H1 (cell line): ENCODE measurements around the gene NFYB. TPM values are rescaled to one million over a fixed set of nuclear protein-coding genes. Genes with fewer than 3 reads are reported as not detected.
A peak's percentile ranks its signal among the peaks of the same experiment; 100 is the strongest.

Source experiments
- CTCF ChIA-PET: fragments of 300-600 bp; sonication (Branson Sonifier 250); formaldehyde crosslinking; loops from one replicate; lab custom pipeline; 2021; ENCODE audit not compliant: partially characterized antibody; lab: Charles Lee
- POLR2A ChIA-PET: fragments of 300-600 bp; sonication (Branson Sonifier 250); formaldehyde crosslinking; loops from one replicate; lab custom pipeline; 2021; ENCODE audit warnings: inconsistent platforms; ENCODE audit not compliant: partially characterized antibody; lab: Charles Lee
- DNase-seq, 2 experiments: peaks; one replicate each; pipeline versions ENCODE4 v3.0.0 to v3.0.0-alpha.2; 2010 to 2022; ENCODE audit warnings: low spot score in 2 of 2, low read depth in 1 of 2, mixed read lengths in 1 of 2
- FAIRE-seq: peaks from 2 replicates; lab custom pipeline; 2011; peaks lifted over from hg19 to GRCh38; lab: Jason Lieb, UNC
- H2AFZ ChIP-seq: 2 replicates; pipeline ENCODE4 v1.8.1; 2012; ENCODE audit warnings: low read length, inconsistent platforms
- H2AK5ac ChIP-seq: 2 replicates; pipeline ENCODE4 v1.6.1; 2013; ENCODE audit warnings: low read depth, low read length
- H2BK120ac ChIP-seq: replicated peaks from 2 replicates; pipeline ENCODE3; 2013; ENCODE audit warnings: low read depth, low read length, inconsistent platforms
- H2BK12ac ChIP-seq: 2 replicates; pipeline ENCODE4 v1.6.1; 2013; ENCODE audit warnings: low read depth, low read length
- H2BK15ac ChIP-seq: 2 replicates; pipeline ENCODE4 v1.6.1; 2013; ENCODE audit warnings: low read length
- H2BK20ac ChIP-seq: 2 replicates; pipeline ENCODE4 v1.6.1; 2013; ENCODE audit warnings: low read length
- H2BK5ac ChIP-seq: 2 replicates; pipeline ENCODE4 v1.6.1; 2013; ENCODE audit warnings: low read depth, low read length
- H3K14ac ChIP-seq: 2 replicates; pipeline ENCODE4 v1.6.1; 2013; ENCODE audit warnings: inconsistent platforms; ENCODE audit not compliant: insufficient read length
- H3K18ac ChIP-seq: 2 replicates; pipeline ENCODE4 v1.6.1; 2013; ENCODE audit warnings: low read length; ENCODE audit errors: extremely low read depth
- H3K23ac ChIP-seq: 2 replicates; pipeline ENCODE4 v1.6.1; 2013; ENCODE audit warnings: inconsistent platforms; ENCODE audit not compliant: insufficient read length
- H3K23me2 ChIP-seq: 2 replicates; pipeline ENCODE4 v1.6.1; 2013; ENCODE audit warnings: low read depth, low read length
- H3K27ac ChIP-seq: 2 replicates; pipeline ENCODE4 v1.6.1; 2011; ENCODE audit warnings: low read depth, low read length, inconsistent platforms
- H3K27me3 ChIP-seq, 4 experiments: replicated peaks in 1 of 4; 1 replicate in 1 of 4; 2 replicates in 3 of 4; pipeline versions ENCODE4 v1.6.1 to v1.8.1; 2011 to 2013; ENCODE audit warnings: low read length in 3 of 4, mild to moderate bottlenecking in 3 of 4, inconsistent platforms in 2 of 4, mixed read lengths in 2 of 4, moderate library complexity in 1 of 4; ENCODE audit not compliant: control insufficient read depth in 3 of 4, insufficient read depth in 3 of 4; ENCODE audit errors: extremely low read depth in 1 of 4
- H3K36me3 ChIP-seq, 4 experiments: 2 replicates each; pipeline versions ENCODE4 v1.6.1 to v1.8.1; 2011 to 2013; ENCODE audit warnings: mild to moderate bottlenecking in 4 of 4, low read length in 3 of 4, moderate library complexity in 2 of 4, control low read depth in 1 of 4, inconsistent platforms in 1 of 4; ENCODE audit not compliant: insufficient read depth in 4 of 4, control insufficient read depth in 2 of 4
- H3K4ac ChIP-seq: replicated peaks from 2 replicates; pipeline ENCODE3; 2013; ENCODE audit warnings: low read length, low read depth, mixed read lengths, inconsistent platforms; ENCODE audit not compliant: insufficient read length
- H3K4me1 ChIP-seq, 4 experiments: replicated peaks in 1 of 4; 1 replicate in 1 of 4; 2 replicates in 3 of 4; pipeline versions ENCODE4 v1.6.1 to v1.8.1; 2011 to 2013; ENCODE audit warnings: low read length in 3 of 4, inconsistent platforms in 2 of 4, mixed read lengths in 1 of 4; ENCODE audit not compliant: insufficient read depth in 4 of 4, control insufficient read depth in 3 of 4
- H3K4me2 ChIP-seq, 2 experiments: 2 replicates each; pipeline versions ENCODE4 v1.6.1 to v1.8.1; 2011 to 2013; ENCODE audit warnings: low read depth in 2 of 2, low read length in 2 of 2, control low read depth in 1 of 2, inconsistent platforms in 1 of 2, mild to moderate bottlenecking in 1 of 2; ENCODE audit not compliant: insufficient read depth in 1 of 2
- H3K4me3 ChIP-seq, 4 experiments: fragments of 200-600, 300-600 bp in 1 of 4; sonication (generic), shearing (Covaris generic), sonication (Bioruptor Twin) in 1 of 4; 2 replicates each; pipeline versions ENCODE4 v1.5.1 to v1.8.1; 2011 to 2016; ENCODE audit warnings: low read length in 4 of 4, low read depth in 3 of 4, control low read depth in 2 of 4, inconsistent platforms in 2 of 4, mild to moderate bottlenecking in 2 of 4, mixed read lengths in 1 of 4, moderate library complexity in 1 of 4; ENCODE audit not compliant: insufficient read depth in 2 of 4; ENCODE audit errors: extremely low read depth in 1 of 4
- H3K56ac ChIP-seq: replicated peaks from 2 replicates; pipeline ENCODE3; 2013; ENCODE audit warnings: low read depth, mild to moderate bottlenecking, mixed read lengths, low read length, inconsistent platforms; ENCODE audit not compliant: insufficient read length
- H3K79me1 ChIP-seq: 2 replicates; pipeline ENCODE4 v1.6.1; 2013; ENCODE audit warnings: low read depth, low read length, control low read depth
- H3K79me2 ChIP-seq, 2 experiments: 2 replicates each; pipeline versions ENCODE4 v1.6.1 to v1.8.1; 2012 to 2013; ENCODE audit warnings: low read length in 2 of 2, mild to moderate bottlenecking in 2 of 2, inconsistent platforms in 1 of 2; ENCODE audit not compliant: insufficient read depth in 2 of 2, control insufficient read depth in 1 of 2
- H3K9ac ChIP-seq, 4 experiments: replicated peaks in 1 of 4; 1 replicate in 1 of 4; 2 replicates in 3 of 4; pipeline versions ENCODE4 v1.6.1 to v1.8.1; 2011 to 2013; ENCODE audit warnings: low read depth in 3 of 4, low read length in 3 of 4, control low read depth in 2 of 4, mild to moderate bottlenecking in 2 of 4, moderate library complexity in 2 of 4, inconsistent platforms in 1 of 4; ENCODE audit errors: extremely low read depth in 1 of 4
- H3K9me3 ChIP-seq, 2 experiments: 2 replicates each; pipeline versions ENCODE4 v1.6.1 to v1.8.1; 2012 to 2013; ENCODE audit warnings: mild to moderate bottlenecking in 2 of 2, moderate library complexity in 2 of 2, control low read depth in 1 of 2, inconsistent platforms in 1 of 2, low read depth in 1 of 2, low read length in 1 of 2, mixed read lengths in 1 of 2; ENCODE audit not compliant: insufficient read depth in 2 of 2
- H4K20me1 ChIP-seq, 2 experiments: replicated peaks in 1 of 2; 2 replicates each; pipeline versions ENCODE3 to v1.8.1; 2011 to 2013; ENCODE audit warnings: inconsistent platforms in 2 of 2, low read length in 2 of 2, mild to moderate bottlenecking in 1 of 2; ENCODE audit not compliant: insufficient read depth in 2 of 2, control insufficient read depth in 1 of 2
- H4K5ac ChIP-seq: 2 replicates; pipeline ENCODE4 v1.6.1; 2013; ENCODE audit warnings: low read length, low read depth, mixed read lengths, inconsistent platforms; ENCODE audit not compliant: insufficient read length
- H4K8ac ChIP-seq: 2 replicates; pipeline ENCODE4 v1.8.0; 2013; ENCODE audit warnings: mild to moderate bottlenecking, moderate library complexity, low read length, inconsistent platforms; ENCODE audit not compliant: insufficient read depth; ENCODE audit errors: extremely low read depth
- H4K91ac ChIP-seq: replicated peaks from 2 replicates; pipeline ENCODE3; 2013; ENCODE audit warnings: low read length, mixed read lengths, inconsistent platforms; ENCODE audit not compliant: insufficient read length
- CHD2 ChIP-seq: IDR thresholded peaks from 2 replicates; pipeline ENCODE4 v1.6.1; 2012; ENCODE audit warnings: low read length, improper control_type of control experiment
- HDAC6 ChIP-seq: IDR thresholded peaks from one replicate; pipeline ENCODE4 v1.7.1; 2012; ENCODE audit warnings: low read depth, mild to moderate bottlenecking, inconsistent platforms, low read length, moderate library complexity
- KDM1A ChIP-seq: fragments of 200-600, 300-600 bp; sonication (generic); IDR thresholded peaks from 2 replicates; pipeline ENCODE4 v1.7.1; 2016; ENCODE audit warnings: mild to moderate bottlenecking, low read length, borderline replicate concordance
- RBBP5 ChIP-seq: IDR thresholded peaks from 2 replicates; pipeline ENCODE4 v1.7.1; 2012; ENCODE audit warnings: low read depth, mild to moderate bottlenecking, inconsistent platforms, low read length, moderate library complexity, borderline replicate concordance
- RNF2 ChIP-seq: fragments of 200-900, 300-1000 bp; sonication (generic); IDR thresholded peaks from 2 replicates; pipeline ENCODE4 v1.7.1; 2016; ENCODE audit warnings: borderline replicate concordance, low read depth, mild to moderate bottlenecking, antibody characterized with exemption, low read length; ENCODE audit not compliant: poor library complexity, severe bottlenecking; ENCODE audit errors: missing control alignments
- WGBS, 2 experiments: shearing (Covaris generic) in 1 of 2; methylation state at CpG; one replicate each; pipeline versions ENCODE4 v1.1.6 to v1.1.7; 2013 to 2015; ENCODE audit warnings: low lambda C conversion rate in 2 of 2, mixed read lengths in 2 of 2, inconsistent platforms in 1 of 2, low coverage in 1 of 2, missing lambda C conversion rate in 1 of 2; ENCODE audit not compliant: insufficient replicate concordance in 2 of 2, insufficient coverage in 1 of 2, insufficient read length in 1 of 2; ENCODE audit errors: extremely low coverage in 1 of 2, missing lambda C conversion rate in 1 of 2; 5-methylcytosine and 5-hydroxymethylcytosine counted together
- polyA plus RNA-seq, 7 experiments: library from polyadenylated mRNA; depleted of rRNA in 3 of 7; stranded (reverse) in 5 of 7; unstranded in 2 of 7; fragments of >200 nt in 5 of 7; fragments of 200-250 nt in 2 of 7; gene quantifications; 1 replicate in 5 of 7; 2 replicates in 1 of 7; 4 replicates in 1 of 7; pipeline versions ENCODE4 v1.2.1 to v1.2.3, GENCODE V29; 2011 to 2013; ENCODE audit warnings: missing spikeins in 2 of 7, mixed read lengths in 2 of 7
- total RNA-seq: library from RNA; stranded (reverse); fragmentation: NEBNext Ultra II Directional; extraction: Animal tissue kit (Norgen Biotek cat#: 25700); gene quantifications from 2 replicates; pipeline ENCODE4 v1.2.1, GENCODE V29; 2021

NFYB gene
- total and polyA plus RNA-seq, 2 of the 8 experiments (the other 6 are each of a cell fraction or from before 2014, with no cell fraction given) = 29.1 to 43.5 TPM

- Histone ChIP-seq H3K18ac (no peak overlapping the region), H3K79me2 (no peaks in the 10 kb centered on the region), H3K4me2 (no peak overlapping the region), H4K91ac (no peak overlapping the region), H3K79me1 (no peaks in the 10 kb centered on the region), H2BK20ac (no peak overlapping the region), H3K9ac (no peak overlapping the region), H3K36me3 (no peaks in the 10 kb centered on the region), H2BK15ac (no peak overlapping the region), H3K4ac (no peak overlapping the region), H2BK12ac (no peak overlapping the region), H4K8ac (no peak overlapping the region), H3K27ac (no peak overlapping the region), H3K9me3 (no peaks in the 10 kb centered on the region; a peak in 1 of 4 replicates), H2AFZ (peak overlapping the region; percentile 48; the same call in 1 of the 2 replicates), H3K4me1 (no peaks in the 10 kb centered on the region), H2BK5ac (no peak overlapping the region), H3K27me3 (no peaks in the 10 kb centered on the region; a peak in 1 of 7 replicates), H4K5ac (no peak overlapping the region), H3K23me2 (no peaks in the 10 kb centered on the region), H3K14ac (no peak overlapping the region), H2AK5ac (no peak overlapping the region), H3K4me3 (no peak overlapping the region), H4K20me1 (no peaks in the 10 kb centered on the region), H3K56ac (no peak overlapping the region), H3K23ac (no peak overlapping the region), H2BK120ac (no peak overlapping the region)
- 93% methylated on average over 18 of the region's 18 CpGs; no CpG with 5 or more reads in 1 of the 2 experiments for WGBS, 2 experiments
- CTCF ChIA-PET = no interaction called here
- DNase-seq (peak in 1 of 2 experiments; percentile 45), FAIRE-seq (no peak)
- POLR2A ChIA-PET = no interaction called here
- TF ChIP-seq CHD2 (no peak), RBBP5 (no peak), HDAC6 (no peak), KDM1A (no peak), RNF2 (no peak)
These were observed 49.6 kb upstream of the NFYB start for GRCh38 chr12:104187446-104188155.
